ENCODE results near the gene THADA. TPM values are rescaled to one million over a fixed set of nuclear protein-coding genes. Genes with fewer than 3 reads are reported as not detected.

Gene THADA
- polyA plus RNA-seq, 1 donor = 17.0 TPM

- no peak for DNase-seq (ENCODE audit: low read depth)
These were observed 245.9 kb downstream of the THADA start for GRCh38 chr2:43349904-43350303.

GRCh38 chr2:43348908-43349661, 246.8 kb downstream of the THADA start:
- DNase-seq (ENCODE audit: low read depth) = no peak

- DNase-seq (ENCODE audit: low read depth) = no peak
These were observed 248.1 kb downstream of the THADA start for GRCh38 chr2:43347746-43348145.

GRCh38 chr2:43346602-43347567, 249.0 kb downstream of the THADA start:
- no peak for DNase-seq (ENCODE audit: low read depth)

- no peak for DNase-seq (ENCODE audit: low read depth)
These were observed 250.0 kb downstream of the THADA start for GRCh38 chr2:43345872-43346271.

- no peak for DNase-seq (ENCODE audit: low read depth)
These were observed 250.4 kb downstream of the THADA start for GRCh38 chr2:43345391-43345813.

DNA sequence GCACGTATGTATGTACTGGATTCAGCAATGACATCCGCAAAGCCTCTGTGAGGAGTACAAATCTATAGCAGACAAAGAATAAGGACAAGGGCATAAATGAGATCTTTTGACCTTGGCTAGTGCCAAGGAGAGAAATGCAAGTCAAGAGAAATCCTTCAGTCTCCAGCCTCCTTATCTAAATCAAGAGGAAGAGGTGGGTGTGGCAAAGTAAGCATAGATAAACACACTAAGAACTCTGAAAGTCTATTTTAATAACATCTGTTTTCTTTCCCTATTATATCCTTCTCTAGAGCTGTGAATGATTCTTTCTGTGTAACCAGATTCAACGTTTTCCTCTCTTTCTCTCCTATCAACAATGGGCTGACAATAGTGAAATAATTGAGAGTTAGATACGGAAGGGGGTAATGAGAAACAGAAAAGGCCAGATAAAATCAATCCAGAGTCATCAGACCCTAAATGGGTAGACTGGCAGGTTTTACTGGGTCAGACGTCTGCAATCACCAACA, 250.9 kb downstream of the THADA start:
- no peak for DNase-seq (ENCODE audit: low read depth)

DNA sequence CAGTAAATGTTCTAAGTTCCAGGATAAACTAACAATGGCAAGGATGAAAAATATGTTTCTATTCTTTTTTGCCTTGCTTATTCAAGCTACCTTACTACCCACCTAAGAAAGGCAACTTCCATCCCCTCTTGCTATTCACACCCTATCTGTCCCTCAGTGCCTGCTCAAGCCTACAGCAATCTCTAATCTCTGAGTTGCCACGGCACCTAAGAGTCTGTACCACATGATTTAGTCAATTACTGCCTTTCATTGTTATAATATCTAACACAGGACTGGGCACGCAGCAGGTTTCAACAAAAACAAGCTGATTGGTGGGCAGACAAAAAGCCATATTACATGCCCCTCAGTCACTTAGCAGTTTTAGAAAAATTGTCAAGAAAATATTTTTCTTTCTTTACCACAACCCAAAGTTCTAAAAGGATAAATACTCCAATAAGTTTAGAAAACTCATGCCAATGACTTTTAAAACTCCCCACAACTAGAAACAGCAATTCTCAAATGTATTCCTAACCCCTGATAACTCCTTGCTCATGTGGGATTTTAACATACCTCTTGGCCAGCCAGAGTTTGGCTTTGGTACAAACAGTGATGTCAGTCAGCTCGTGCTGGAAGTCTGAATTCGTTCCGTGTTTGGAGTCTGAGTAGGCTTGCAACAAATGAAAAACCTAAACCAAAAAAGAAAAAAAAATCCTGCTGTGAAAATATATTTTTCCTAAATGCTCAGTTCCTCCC, 252.1 kb downstream of the THADA start:
- DNase-seq (ENCODE audit: low read depth) = peak; percentile 93

DNA sequence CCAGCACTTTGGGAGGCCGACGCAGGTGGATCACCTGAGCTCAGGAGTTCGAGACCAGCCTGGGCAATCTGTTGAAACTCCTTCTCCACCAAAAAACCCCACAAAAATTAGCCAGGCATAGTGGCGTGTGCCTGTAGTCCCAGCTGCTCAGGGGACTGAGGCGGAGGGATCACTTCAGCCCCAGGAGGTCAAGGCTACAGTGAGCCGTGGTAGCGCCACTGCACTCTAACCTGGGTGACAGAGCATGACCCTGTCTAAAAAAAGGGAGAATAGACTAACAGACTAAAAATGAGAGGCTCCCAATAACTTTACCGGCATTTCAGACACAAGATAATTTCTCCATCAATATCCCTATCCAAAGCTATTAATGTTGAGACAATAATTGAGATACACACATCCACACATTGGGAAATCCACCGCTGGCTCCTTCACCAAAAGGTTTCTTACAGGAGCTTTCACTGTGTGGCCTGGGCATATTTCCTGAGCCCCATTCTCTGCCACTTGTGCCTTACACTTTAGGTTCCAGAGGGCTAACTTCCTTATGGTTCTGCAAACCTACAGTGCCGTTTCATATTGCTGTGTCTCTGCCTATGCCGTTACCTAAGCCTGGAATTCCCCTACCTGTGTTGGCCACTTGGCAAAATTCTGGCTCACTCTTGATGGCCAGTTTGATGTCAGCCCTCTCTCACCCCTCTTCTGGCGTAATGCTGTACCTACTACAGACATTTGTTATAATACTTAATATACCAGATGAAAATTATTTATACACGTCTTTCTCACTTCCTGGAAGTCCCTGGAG, 253.7 kb downstream of the THADA start:
- no peak for DNase-seq (ENCODE audit: low read depth)

- DNase-seq (ENCODE audit: low read depth) = no peak
These were observed 254.9 kb downstream of the THADA start for GRCh38 chr2:43340945-43341356.

DNA sequence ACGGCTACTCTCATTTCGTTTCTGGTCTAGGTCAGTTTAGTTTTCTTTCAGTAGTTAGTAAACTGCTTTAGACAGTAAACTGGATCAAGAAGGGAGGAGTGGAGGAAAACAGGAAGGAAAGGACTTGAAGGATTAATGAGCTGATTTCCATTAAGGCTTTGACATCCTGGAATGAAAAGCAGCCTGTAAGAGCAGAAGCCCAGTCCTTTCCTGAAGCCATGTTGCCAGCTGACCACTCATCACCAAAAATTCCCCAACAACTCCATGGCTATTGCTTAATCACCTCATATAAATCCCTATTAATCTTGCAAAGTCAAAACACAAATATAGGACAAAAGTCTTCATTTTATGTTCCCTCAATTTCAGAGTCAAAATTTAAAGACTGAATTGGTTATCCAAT, 255.8 kb downstream of the THADA start:
- no peak for DNase-seq (ENCODE audit: low read depth)

DNA sequence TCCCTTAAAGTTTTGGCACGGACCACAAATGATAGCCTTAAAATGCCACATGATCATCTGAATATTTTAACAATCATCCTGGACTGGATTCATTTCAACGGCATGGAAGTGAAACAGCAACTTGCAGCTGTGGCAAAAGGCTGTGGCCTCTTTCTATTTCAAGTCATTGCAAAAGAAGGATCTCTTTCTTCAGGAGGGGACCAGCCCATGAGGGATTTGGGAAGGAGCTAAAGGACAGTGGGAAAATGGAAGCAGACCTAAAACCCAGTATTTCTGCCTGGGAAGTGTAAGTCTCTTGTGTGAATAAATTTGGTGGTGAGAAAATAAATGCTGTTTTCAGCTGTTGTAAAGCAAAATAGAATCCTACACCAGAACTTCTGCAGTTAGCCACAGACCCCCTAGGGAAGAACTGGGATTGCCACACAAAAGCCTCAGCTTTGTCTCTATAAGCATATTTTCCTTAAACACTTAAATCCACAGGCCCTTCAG, 262.1 kb downstream of the THADA start:
- no peak for DNase-seq (ENCODE audit: low read depth)

GRCh38 chr2:43333101-43333655, 262.7 kb downstream of the THADA start:
- DNase-seq (ENCODE audit: low read depth) = no peak

- DNase-seq (ENCODE audit: low read depth) = no peak
These were observed 263.2 kb downstream of the THADA start for GRCh38 chr2:43332653-43333052.

GRCh38 chr2:43331422-43331821, 264.4 kb downstream of the THADA start:
- DNase-seq (ENCODE audit: low read depth) = no peak

- DNase-seq (ENCODE audit: low read depth) = no peak
These were observed 266.2 kb downstream of the THADA start for GRCh38 chr2:43329637-43330036.

- DNase-seq (ENCODE audit: low read depth) = no peak
These were observed 267.0 kb downstream of the THADA start for GRCh38 chr2:43328832-43329231.

DNA sequence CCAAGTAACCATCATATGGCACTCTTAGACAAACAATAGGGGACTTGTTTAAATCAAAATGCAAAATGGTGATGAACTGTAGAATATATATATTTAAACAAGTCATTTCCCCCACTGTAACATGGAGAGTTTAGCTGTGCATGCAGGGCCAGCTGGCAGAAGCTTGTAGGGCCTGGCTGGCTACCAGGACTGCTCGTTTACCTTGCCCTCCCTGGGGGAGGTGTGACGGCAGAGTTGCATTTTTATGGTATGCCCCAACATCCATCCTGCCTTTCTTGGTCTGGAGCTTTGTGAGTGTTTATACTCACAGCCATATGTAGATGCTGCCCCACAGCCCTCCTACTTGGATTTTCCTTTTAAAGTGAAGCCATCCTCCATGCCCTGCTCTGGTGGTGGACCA, 267.7 kb downstream of the THADA start:
- no peak for DNase-seq (ENCODE audit: low read depth)

GRCh38 chr2:43327119-43327518, 268.7 kb downstream of the THADA start:
- DNase-seq (ENCODE audit: low read depth) = no peak

GRCh38 chr2:43326101-43326825, 269.6 kb downstream of the THADA start:
- DNase-seq (ENCODE audit: low read depth) = no peak

Measured in forelimb muscle (tissue), 1 donor.